ENCODE data around the gene SFTPA2.

The SFTPA2 gene

GRCh38 chr10:79593377-79593776 is 33.2 kb upstream of the SFTPA2 start:
- CTCF ChIA-PET = interaction anchor here (1.6 kb wide), 1 partner anchor 15 kb away, joined by 5 read pairs; no protein-coding TSS in a partner anchor
- TF ChIP-seq TCF7L2 (IDR thresholded peaks at IDR 0.05; ENCODE audit: borderline replicate concordance, low read depth, low read length) (no peak), ZNF473 (tag by site-specific recombination; IDR thresholded peaks at IDR 0.05) (no peak), ZNF354C (tag by site-specific recombination; IDR thresholded peaks at IDR 0.05; ENCODE audit: borderline replicate concordance, low read depth) (no peak), CTCF (tag by site-specific recombination; IDR thresholded peaks at IDR 0.05) (no peak), ZNF830 (tag by site-specific recombination; IDR thresholded peaks at IDR 0.05; ENCODE audit: low read depth) (no peak), ZBTB21 (tag by site-specific recombination; IDR thresholded peaks at IDR 0.05) (no peak), ZNF280C (tag by site-specific recombination; IDR thresholded peaks at IDR 0.05) (no peak), ZNF544 (tag by site-specific recombination; IDR thresholded peaks at IDR 0.05) (no peak), PRDM2 (tag by site-specific recombination; IDR thresholded peaks at IDR 0.05; ENCODE audit: borderline replicate concordance) (no peak), PRDM4 (tag by site-specific recombination; IDR thresholded peaks at IDR 0.05) (no peak), ZSCAN4 (tag by site-specific recombination; IDR thresholded peaks at IDR 0.05) (no peak), ZSCAN23 (tag by site-specific recombination; IDR thresholded peaks at IDR 0.05) (no peak)
- H3K4me1 ChIP-seq (ENCODE audit: control insufficient read depth, insufficient read depth, low read length) = no peaks in the 10 kb centered on the region

More at GRCh38 chr10:79593377-79593776, 33.2 kb upstream of the SFTPA2 start:
- Histone ChIP-seq H3K27ac (ENCODE audit: extremely low read depth, low read depth, low read length) (no peak overlapping the region), H3K4me3 (ENCODE audit: low read depth, low read length) (no peak overlapping the region), H3K9me3 (ENCODE audit: control insufficient read depth, insufficient read depth, low read depth, low read length) (no peaks in the 10 kb centered on the region), H3K36me3 (ENCODE audit: control insufficient read depth in 2 of 2, insufficient read depth in 1 of 2, low read length in 2 of 2) (no peaks in the 10 kb centered on the region)
- POLR2A ChIA-PET = no interaction called here
